HG03342 (cell line): ENCODE results near the gene EYA2.

Experiments
- ATAC-seq: cut with Tn5 transposase; IDR thresholded peaks from one replicate; pipeline ENCODE4 v1.9.1; 2021; ENCODE audit warnings: mild to moderate bottlenecking, moderate library complexity; ENCODE audit not compliant: unreplicated experiment

EYA2 gene

GRCh38 chr20:47097691-47098622 lies 203.3 kb downstream of the EYA2 start:
- no peak for ATAC-seq

- no peak for ATAC-seq
These were observed 204.4 kb downstream of the EYA2 start for GRCh38 chr20:47099093-47099492.

DNA sequence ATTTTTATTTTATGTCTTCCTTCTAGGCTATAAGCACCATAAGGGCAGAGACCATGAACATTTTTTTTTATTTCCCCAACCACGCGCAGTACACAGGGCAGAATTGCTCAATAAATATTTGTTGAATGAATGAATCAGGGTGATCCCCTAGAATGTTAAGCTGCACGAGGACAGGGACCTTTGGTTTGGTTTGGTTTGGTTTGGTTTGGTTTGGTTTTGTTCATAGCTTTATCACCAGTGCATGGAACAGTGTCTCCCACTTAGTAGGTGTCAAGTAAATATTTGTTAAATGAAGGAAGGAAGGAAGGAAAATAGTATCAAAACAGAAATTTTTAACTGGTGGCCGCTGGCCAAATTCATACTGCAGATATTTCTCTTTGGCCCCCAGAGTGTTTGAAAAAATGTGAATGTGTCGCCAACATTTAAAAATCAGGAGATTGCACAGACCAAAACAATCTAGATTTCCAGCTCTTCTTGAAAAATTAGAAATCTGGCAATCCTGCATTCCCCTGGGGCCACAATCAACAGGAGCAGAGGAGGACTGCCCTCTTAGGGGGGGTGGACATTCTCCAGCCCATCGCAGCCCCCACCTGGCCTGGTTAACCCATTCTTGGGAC lies 205.3 kb downstream of the EYA2 start:
- no peak for ATAC-seq

- no peak for ATAC-seq
These were observed 208.0 kb downstream of the EYA2 start for GRCh38 chr20:47102629-47103028.

- no peak for ATAC-seq
These were observed 212.1 kb downstream of the EYA2 start for GRCh38 chr20:47106786-47107185.

- ATAC-seq, result no peak
These were observed 214.4 kb downstream of the EYA2 start for GRCh38 chr20:47108994-47109393.

DNA sequence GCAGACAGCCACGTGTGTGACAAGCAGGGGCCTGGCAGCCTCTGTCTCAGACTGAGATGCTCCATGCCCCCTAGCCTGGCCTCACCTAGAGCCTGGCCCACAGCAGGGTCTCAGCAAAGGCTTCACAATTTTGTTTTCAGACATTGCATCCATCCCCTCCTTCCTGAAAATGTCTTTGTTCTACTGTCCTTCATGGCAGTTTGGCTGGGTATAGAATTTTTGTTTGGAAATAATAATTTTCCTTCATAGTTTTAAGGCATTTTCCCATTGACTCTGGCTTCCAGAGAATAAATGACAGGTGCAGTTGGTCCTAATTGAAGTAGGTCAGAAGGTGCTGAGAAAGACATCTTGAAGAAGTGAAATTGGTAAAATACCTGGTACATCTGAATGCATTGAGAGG lies 216.2 kb downstream of the EYA2 start:
- ATAC-seq, result no peak

GRCh38 chr20:47111576-47111975 lies 216.9 kb downstream of the EYA2 start:
- no peak for ATAC-seq

GRCh38 chr20:47113362-47114109 lies 218.9 kb downstream of the EYA2 start:
- ATAC-seq, result no peak

GRCh38 chr20:47115694-47116093 lies 221.1 kb downstream of the EYA2 start:
- no peak for ATAC-seq

DNA sequence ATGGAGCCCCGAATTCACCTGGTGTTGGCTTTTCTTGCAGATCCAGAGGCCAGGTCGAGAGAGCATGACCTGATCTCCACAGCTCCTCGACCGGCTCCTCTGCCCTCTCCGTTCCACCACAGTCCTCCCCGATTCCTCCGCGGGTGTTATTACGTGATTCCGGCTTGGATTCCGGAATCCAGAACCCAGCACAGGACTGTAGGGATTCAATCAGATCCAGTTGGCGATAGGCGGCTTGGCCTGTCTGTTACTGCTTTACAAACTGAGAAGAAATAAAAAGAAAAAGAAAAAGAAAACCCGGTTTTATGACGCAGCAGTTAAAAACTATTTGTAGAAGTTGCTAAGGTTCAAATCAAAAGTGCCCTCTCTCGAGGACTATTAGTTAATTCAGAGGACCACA lies 222.7 kb downstream of the EYA2 start:
- ATAC-seq, result no peak

DNA sequence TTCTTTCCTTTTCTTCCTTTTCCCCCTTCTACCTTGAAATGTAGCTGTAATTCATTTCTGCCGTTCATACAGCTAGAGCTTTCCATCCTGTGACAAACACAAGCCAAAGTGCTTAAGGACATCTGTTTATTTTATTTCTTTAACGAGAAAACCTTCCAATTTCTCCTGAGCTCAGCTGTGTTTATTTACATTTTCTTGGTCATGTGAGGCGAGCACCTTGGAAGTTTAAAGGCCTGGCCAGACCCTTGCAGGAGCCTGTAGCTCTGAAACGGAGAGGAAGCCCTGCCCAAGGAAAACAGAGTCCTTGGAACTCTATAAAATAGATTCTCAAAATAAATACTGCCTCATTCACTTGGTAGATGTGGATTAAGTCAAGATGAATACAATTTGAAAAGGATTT lies 223.1 kb downstream of the EYA2 start:
- ATAC-seq, result no peak

DNA sequence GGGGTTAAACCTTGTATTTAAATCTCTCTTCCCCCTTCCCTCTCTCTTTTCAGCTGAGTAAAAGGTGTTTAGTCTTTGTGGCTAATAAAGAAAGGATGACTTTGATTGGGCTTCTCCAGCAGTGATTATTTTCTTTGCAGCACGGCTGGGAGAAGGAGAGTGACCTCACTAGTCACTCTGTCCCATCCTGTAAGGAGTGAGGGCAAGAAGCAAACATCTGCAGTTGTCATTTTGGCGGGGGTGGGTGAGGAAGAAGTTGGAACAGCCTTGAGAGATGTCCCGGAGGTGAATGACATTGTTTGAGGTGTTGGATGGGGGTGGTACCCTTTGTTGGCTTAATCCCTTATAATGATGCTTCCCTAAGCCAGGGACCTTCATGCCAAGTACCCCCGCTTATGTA lies 223.6 kb downstream of the EYA2 start:
- ATAC-seq, result no peak

- no peak for ATAC-seq
These were observed 224.0 kb downstream of the EYA2 start for GRCh38 chr20:47118641-47119040.

DNA sequence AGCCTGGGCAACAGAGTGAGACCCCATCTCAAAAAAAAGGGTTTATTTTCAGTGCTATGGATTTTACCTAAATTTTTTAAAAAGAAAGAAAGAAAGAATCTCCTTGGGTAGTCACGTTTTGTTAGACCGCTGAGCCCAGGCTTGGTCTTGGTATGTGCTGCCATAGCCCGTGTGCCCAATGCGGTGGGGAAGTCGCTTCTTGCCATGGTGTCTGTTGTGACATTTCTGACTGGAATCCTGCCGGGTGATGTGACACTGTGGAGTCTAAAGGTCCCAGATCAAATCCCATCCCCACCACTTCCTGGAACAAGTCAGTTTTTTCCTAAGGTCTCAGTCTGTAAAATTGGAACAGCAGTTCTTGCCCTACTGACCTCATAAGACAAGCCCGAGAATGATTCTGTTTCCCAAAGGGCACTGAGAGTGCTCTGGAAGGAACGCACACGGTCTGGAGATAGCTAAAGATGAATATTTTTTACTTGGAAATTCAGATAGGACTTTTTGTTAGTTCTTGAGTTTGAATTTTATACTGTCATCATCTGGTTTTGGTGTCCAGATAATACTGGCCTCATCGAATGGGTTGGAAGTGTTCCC lies 225.8 kb downstream of the EYA2 start:
- no peak for ATAC-seq

DNA sequence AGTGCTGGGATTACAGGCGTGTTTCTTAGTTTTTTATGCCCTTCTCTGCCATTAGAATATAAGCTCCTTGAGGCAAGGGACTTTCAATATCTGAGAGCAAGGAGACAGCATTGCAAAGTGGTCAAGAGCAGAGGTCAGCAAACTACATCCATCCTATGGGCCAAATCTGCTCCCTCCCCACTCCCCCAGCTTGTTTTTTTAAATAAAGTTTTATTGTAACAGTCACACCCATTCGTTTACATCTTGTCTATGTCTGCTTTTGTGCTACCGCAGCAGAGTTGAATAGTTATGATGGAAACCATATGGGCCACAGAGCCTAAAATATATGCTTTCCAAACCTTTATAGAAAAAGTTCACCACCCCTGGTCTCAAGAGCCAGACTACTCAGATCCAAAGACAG lies 227.9 kb downstream of the EYA2 start:
- ATAC-seq, result no peak

DNA sequence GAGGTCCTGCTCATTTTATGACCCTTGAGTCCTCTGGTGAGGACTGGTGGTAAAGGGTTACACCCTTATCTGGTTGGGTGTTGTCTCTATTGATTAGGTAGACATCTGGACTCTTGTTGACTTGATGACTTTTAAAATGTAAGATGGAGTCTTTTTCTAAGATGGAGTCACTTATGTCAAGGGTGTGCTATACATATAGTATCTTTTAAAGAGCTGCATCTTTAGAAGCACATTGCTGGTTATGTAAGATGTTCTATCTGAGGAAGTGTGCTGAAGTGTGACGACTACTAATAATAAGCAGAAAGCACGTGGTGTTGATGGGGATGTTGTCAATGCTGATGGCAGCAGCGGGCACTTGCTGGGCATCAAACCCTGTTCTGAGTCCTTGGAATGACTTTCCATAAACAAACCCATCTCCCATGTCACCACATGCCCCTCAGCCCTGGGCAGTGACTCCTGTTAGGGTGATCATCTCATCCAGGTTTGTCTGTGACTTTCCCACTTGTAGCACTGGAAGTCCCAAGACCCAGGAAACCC lies 229.6 kb downstream of the EYA2 start:
- ATAC-seq, result no peak

GRCh38 chr20:47125508-47125757 lies 230.8 kb downstream of the EYA2 start:
- ATAC-seq, result no peak

DNA sequence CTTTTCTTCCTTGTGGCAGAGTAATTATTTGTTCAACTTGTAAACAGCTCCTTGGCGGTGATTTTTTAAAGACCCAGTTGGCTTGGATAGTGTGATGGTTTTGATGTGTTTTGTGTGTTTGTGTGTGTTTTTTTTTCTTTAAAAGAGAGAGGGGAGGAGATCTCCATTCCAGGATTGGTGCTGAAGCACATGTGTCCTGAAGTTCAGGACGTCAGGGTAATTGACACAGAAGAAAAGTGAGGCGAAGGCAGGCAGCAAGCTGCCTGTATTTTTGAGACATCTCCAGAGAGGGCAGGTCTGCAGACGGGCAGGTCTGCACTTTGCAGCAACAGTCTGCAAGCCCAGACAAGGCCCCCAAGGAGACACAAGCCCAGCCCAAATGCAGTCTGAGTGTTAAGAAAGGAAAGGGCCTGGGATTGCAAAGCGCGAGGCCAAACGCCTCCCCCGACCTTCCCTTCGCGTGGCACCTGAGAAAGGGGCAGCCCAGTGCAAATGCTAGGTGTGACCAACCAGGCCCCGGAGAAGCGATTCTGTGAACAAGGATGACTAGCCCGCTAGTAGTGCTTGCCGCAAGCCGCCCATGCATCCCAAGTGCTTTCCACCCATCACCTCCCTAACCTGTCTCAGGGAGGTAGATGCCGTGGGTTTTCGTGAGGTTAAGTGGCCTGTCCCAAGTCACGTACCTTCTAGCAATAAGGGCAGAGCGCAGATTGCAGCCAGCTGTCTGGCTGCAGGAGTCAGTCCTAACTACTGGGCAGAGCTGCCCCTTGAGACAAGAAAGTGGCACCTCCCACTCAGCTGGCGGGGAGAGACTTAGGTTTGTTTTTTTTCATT lies 231.3 kb downstream of the EYA2 start:
- ATAC-seq, result no peak

GRCh38 chr20:47126709-47127108 lies 232.1 kb downstream of the EYA2 start:
- ATAC-seq, result no peak
